ENCODE results near the gene SMG6.

Gene SMG6

GRCh38 chr17:2108170-2108569 lies 195.4 kb downstream of the SMG6 start:
- Histone ChIP-seq H3K4me3 (no peak overlapping the region), H3K27ac (peak overlapping the region; percentile 61 to 65), H3K36me3 (no peaks in the 10 kb centered on the region), H3K4me1 (peaks cover 0 to 30% (median 20%) of the 10 kb centered on the region in 4 donors), H3K27me3 (no peaks in the 10 kb centered on the region), H3K9me3 (no peaks in the 10 kb centered on the region)
- intact Hi-C loops (cut with DNase I; ENCODE audit: low total_unique reads), result no loop called here
- DNase-seq, result no peak
- no peak for TF ChIP-seq CTCF (IDR thresholded peaks at IDR 0.05)

GRCh38 chr17:2107506-2107905 lies 196.1 kb downstream of the SMG6 start:
- H3K36me3 ChIP-seq, result no peaks in the 10 kb centered on the region
- TF ChIP-seq CTCF (IDR thresholded peaks at IDR 0.05), result no peak
- intact Hi-C loops (cut with DNase I; ENCODE audit: low total_unique reads), result no loop called here
- no peak overlapping the region for H3K4me3 ChIP-seq
- peaks cover 0 to 30% (median 20%) of the 10 kb centered on the region in 4 donors for H3K4me1 ChIP-seq
- peak; percentile 67 to 86 for DNase-seq
- no peaks in the 10 kb centered on the region for H3K9me3 ChIP-seq
- H3K27me3 ChIP-seq, result no peaks in the 10 kb centered on the region
- H3K27ac ChIP-seq, result peak overlapping the region; percentile 61 to 65

- peak overlapping the region; percentile 61 to 65 for H3K27ac ChIP-seq
- H3K27me3 ChIP-seq, result no peaks in the 10 kb centered on the region
- intact Hi-C loops (cut with DNase I; ENCODE audit: low total_unique reads), result no loop called here
- peaks cover 0 to 30% (median 20%) of the 10 kb centered on the region in 4 donors for H3K4me1 ChIP-seq
- no peak for DNase-seq
- H3K36me3 ChIP-seq, result no peaks in the 10 kb centered on the region
- no peaks in the 10 kb centered on the region for H3K9me3 ChIP-seq
- no peak for TF ChIP-seq CTCF (IDR thresholded peaks at IDR 0.05)
- H3K4me3 ChIP-seq, result no peak overlapping the region
Measured at GRCh38 chr17:2107050-2107449, 196.5 kb downstream of the SMG6 start.

- no peak for DNase-seq
- TF ChIP-seq CTCF (IDR thresholded peaks at IDR 0.05), result no peak
- Histone ChIP-seq H3K4me3 (no peak overlapping the region), H3K27me3 (no peaks in the 10 kb centered on the region), H3K36me3 (no peaks in the 10 kb centered on the region), H3K4me1 (peaks cover 0 to 30% (median 20%) of the 10 kb centered on the region in 4 donors), H3K27ac (peak overlapping the region; percentile 61 to 65), H3K9me3 (no peaks in the 10 kb centered on the region)
- intact Hi-C loops (cut with DNase I; ENCODE audit: low total_unique reads), result no loop called here
Measured at GRCh38 chr17:2106308-2106955, 197.2 kb downstream of the SMG6 start.

GRCh38 chr17:2105663-2106062 lies 197.9 kb downstream of the SMG6 start:
- Histone ChIP-seq H3K9me3 (no peaks in the 10 kb centered on the region), H3K4me1 (peaks cover 0 to 30% (median 20%) of the 10 kb centered on the region in 4 donors), H3K4me3 (no peak overlapping the region), H3K27me3 (no peaks in the 10 kb centered on the region), H3K27ac (peak overlapping the region in 1 of 2 donors; percentile 61), H3K36me3 (no peaks in the 10 kb centered on the region)
- intact Hi-C loops (cut with DNase I; ENCODE audit: low total_unique reads), result no loop called here
- DNase-seq, result no peak
- no peak for TF ChIP-seq CTCF (IDR thresholded peaks at IDR 0.05)
